Skeletal muscle tissue (tissue), 4 donors: ENCODE measurements around the gene IL12B. TPM values are rescaled to one million over a fixed set of nuclear protein-coding genes. Genes with fewer than 3 reads are reported as not detected.
A peak's percentile ranks its signal among the peaks of the same experiment; 100 is the strongest.
"Not testable (repeated sequence)": the region's sequence is repeated elsewhere in the genome, so short reads cannot be mapped to it uniquely, and the experiment has no call there.

Experiments used
- H3K27ac ChIP-seq: one replicate; pipeline ENCODE4 v1.7.0; 2013; ENCODE audit warnings: mild to moderate bottlenecking, low read depth, low read length, inconsistent platforms
- H3K27me3 ChIP-seq, 3 donors: one replicate each; pipeline ENCODE4 v1.7.0; 2013; ENCODE audit warnings: low read length in 3 of 3; ENCODE audit not compliant: control insufficient read depth in 3 of 3, insufficient read depth in 3 of 3
- H3K36me3 ChIP-seq, 3 donors: one replicate each; pipeline ENCODE4 v1.7.0; 2013; ENCODE audit warnings: low read length in 3 of 3; ENCODE audit not compliant: control insufficient read depth in 3 of 3, insufficient read depth in 3 of 3
- H3K4me1 ChIP-seq, 3 donors: one replicate each; pipeline ENCODE4 v1.7.0; 2013; ENCODE audit warnings: low read length in 3 of 3, mild to moderate bottlenecking in 3 of 3; ENCODE audit not compliant: control insufficient read depth in 3 of 3, insufficient read depth in 3 of 3
- H3K4me3 ChIP-seq, 3 donors: one replicate each; pipeline ENCODE4 v1.7.0; 2013; ENCODE audit warnings: low read length in 3 of 3
- H3K9ac ChIP-seq, 3 donors: one replicate each; pipeline ENCODE4 v1.7.0; 2013; ENCODE audit warnings: low read length in 3 of 3, mild to moderate bottlenecking in 3 of 3, moderate library complexity in 2 of 3, low read depth in 1 of 3
- H3K9me3 ChIP-seq, 3 donors: one replicate each; pipeline ENCODE4 v1.7.0; 2013; ENCODE audit warnings: low read length in 3 of 3; ENCODE audit not compliant: control insufficient read depth in 3 of 3
- total RNA-seq: library from RNA; depleted of rRNA; stranded (reverse); fragments of >200 nt; gene quantifications from one replicate; pipeline ENCODE4 v1.2.3, GENCODE V29; 2014
- donor health status: Osteomylitis.

The IL12B gene
- total RNA-seq = not detected

GRCh38 chr5:159330131-159330800 is at the start of gene IL12B:
IL12B (minus strand) TSS chr5:159330487; CDS start chr5:159326782, 3,705 bp downstream.
- H3K9ac ChIP-seq = peak within 1 kb of the TSS in 1 of 3 donors; percentile 45
- no peak within 1 kb of the TSS for H3K27ac ChIP-seq
- peaks cover 3 to 7% (median 5%) of the 10 kb centered on the region in 3 donors for H3K4me1 ChIP-seq
- no peaks in the 10 kb centered on the region for H3K9me3 ChIP-seq
- H3K27me3 ChIP-seq = peaks cover 12 to 33% (median 20%) of the 10 kb centered on the region in 3 donors
- H3K4me3 ChIP-seq = no peak within 1 kb of the TSS
- no peaks in the 10 kb centered on the region for H3K36me3 ChIP-seq

GRCh38 chr5:159377653-159378052 is 47.4 kb upstream of the IL12B start:
- Histone ChIP-seq H3K27ac (no peak overlapping the region), H3K9me3 (peaks cover 0 to 2% (median 0%) of the 10 kb centered on the region in 3 donors), H3K4me3 (no peak overlapping the region), H3K4me1 (no peaks in the 10 kb centered on the region), H3K27me3 (no peaks in the 10 kb centered on the region), H3K36me3 (no peaks in the 10 kb centered on the region), H3K9ac (no peak overlapping the region)

GRCh38 chr5:159367866-159368265 is 37.6 kb upstream of the IL12B start:
- H3K9ac ChIP-seq, H3K4me1 ChIP-seq, H3K27ac ChIP-seq, H3K4me3 ChIP-seq, H3K9me3 ChIP-seq, H3K27me3 ChIP-seq, H3K36me3 ChIP-seq: not testable (repeated sequence)

- not testable (repeated sequence) for H3K27me3 ChIP-seq, H3K4me3 ChIP-seq, H3K4me1 ChIP-seq, H3K36me3 ChIP-seq, H3K9ac ChIP-seq, H3K27ac ChIP-seq, H3K9me3 ChIP-seq
Measured at GRCh38 chr5:159366776-159367175, 36.5 kb upstream of the IL12B start.

GRCh38 chr5:159362220-159362619 is 31.9 kb upstream of the IL12B start:
- no peaks in the 10 kb centered on the region for H3K9me3 ChIP-seq
- no peak overlapping the region for H3K4me3 ChIP-seq
- no peaks in the 10 kb centered on the region for H3K4me1 ChIP-seq
- no peaks in the 10 kb centered on the region for H3K36me3 ChIP-seq
- H3K27ac ChIP-seq = no peak overlapping the region
- no peaks in the 10 kb centered on the region for H3K27me3 ChIP-seq
- no peak overlapping the region for H3K9ac ChIP-seq

- not testable (repeated sequence) for H3K27me3 ChIP-seq, H3K9ac ChIP-seq, H3K4me1 ChIP-seq, H3K27ac ChIP-seq, H3K9me3 ChIP-seq, H3K4me3 ChIP-seq, H3K36me3 ChIP-seq
Measured at GRCh38 chr5:159359871-159360270, 29.6 kb upstream of the IL12B start.

GRCh38 chr5:159359408-159359807 is 29.1 kb upstream of the IL12B start:
- Histone ChIP-seq H3K4me3 (no peak overlapping the region), H3K9me3 (no peaks in the 10 kb centered on the region), H3K9ac (no peak overlapping the region), H3K36me3 (no peaks in the 10 kb centered on the region), H3K27ac (no peak overlapping the region), H3K4me1 (no peaks in the 10 kb centered on the region), H3K27me3 (no peaks in the 10 kb centered on the region)

GRCh38 chr5:159353661-159354252 is 23.5 kb upstream of the IL12B start:
- no peak overlapping the region for H3K27ac ChIP-seq
- H3K9me3 ChIP-seq = no peaks in the 10 kb centered on the region
- H3K9ac ChIP-seq = no peak overlapping the region
- no peaks in the 10 kb centered on the region for H3K36me3 ChIP-seq
- no peaks in the 10 kb centered on the region for H3K27me3 ChIP-seq
- no peak overlapping the region for H3K4me3 ChIP-seq
- no peaks in the 10 kb centered on the region for H3K4me1 ChIP-seq

GRCh38 chr5:159350644-159351043 is 20.4 kb upstream of the IL12B start:
- not testable (repeated sequence) for H3K36me3 ChIP-seq, H3K27ac ChIP-seq, H3K27me3 ChIP-seq, H3K4me3 ChIP-seq, H3K4me1 ChIP-seq, H3K9me3 ChIP-seq, H3K9ac ChIP-seq

GRCh38 chr5:159350216-159350615 is 19.9 kb upstream of the IL12B start:
- not testable (repeated sequence) for H3K4me3 ChIP-seq, H3K4me1 ChIP-seq, H3K9me3 ChIP-seq, H3K27me3 ChIP-seq, H3K9ac ChIP-seq, H3K27ac ChIP-seq, H3K36me3 ChIP-seq
